Measurements from ENCODE around the gene STX19.

Gene STX19

DNA sequence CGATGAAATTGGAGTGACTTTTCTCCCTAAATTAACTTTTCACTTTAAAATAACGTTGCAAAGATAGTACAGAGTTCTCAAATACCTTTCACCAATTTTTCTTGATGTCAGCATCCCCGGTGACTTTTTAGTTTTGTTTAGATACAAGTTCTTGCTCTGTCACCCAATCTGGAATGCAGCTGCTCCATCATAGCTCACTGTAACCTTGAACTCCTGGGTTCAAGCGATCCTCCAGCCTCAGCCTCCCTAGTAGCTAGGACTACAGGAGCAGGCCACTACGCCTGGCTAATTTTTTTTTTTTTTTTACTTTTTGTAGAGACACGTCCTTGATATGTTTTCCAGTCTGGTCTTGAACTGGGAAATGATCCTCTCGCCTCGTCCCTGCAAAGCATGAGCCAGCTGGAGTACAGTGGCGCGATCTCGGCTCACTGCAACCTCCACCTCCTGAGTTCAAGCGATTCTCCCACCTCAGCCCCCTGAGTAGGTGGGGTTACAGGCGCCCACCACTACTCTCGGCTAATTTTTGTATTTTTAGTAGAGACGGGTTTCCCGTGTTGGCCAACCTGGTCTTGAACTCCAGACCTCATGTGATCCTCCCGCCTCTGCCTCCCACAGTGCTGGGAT lies 35.2 kb upstream of the STX19 start:
- TF ChIP-seq SIN3A (IDR thresholded peaks at IDR 0.05; ENCODE audit: borderline replicate concordance, insufficient read depth, low read length): no peak
- TF ChIP-seq FOXP2 (optimal IDR thresholded peaks at IDR 0.05; ENCODE audit: borderline replicate concordance, extremely low read depth, extremely low read length, insufficient read depth): no peak
- TF ChIP-seq, protein P1, sequence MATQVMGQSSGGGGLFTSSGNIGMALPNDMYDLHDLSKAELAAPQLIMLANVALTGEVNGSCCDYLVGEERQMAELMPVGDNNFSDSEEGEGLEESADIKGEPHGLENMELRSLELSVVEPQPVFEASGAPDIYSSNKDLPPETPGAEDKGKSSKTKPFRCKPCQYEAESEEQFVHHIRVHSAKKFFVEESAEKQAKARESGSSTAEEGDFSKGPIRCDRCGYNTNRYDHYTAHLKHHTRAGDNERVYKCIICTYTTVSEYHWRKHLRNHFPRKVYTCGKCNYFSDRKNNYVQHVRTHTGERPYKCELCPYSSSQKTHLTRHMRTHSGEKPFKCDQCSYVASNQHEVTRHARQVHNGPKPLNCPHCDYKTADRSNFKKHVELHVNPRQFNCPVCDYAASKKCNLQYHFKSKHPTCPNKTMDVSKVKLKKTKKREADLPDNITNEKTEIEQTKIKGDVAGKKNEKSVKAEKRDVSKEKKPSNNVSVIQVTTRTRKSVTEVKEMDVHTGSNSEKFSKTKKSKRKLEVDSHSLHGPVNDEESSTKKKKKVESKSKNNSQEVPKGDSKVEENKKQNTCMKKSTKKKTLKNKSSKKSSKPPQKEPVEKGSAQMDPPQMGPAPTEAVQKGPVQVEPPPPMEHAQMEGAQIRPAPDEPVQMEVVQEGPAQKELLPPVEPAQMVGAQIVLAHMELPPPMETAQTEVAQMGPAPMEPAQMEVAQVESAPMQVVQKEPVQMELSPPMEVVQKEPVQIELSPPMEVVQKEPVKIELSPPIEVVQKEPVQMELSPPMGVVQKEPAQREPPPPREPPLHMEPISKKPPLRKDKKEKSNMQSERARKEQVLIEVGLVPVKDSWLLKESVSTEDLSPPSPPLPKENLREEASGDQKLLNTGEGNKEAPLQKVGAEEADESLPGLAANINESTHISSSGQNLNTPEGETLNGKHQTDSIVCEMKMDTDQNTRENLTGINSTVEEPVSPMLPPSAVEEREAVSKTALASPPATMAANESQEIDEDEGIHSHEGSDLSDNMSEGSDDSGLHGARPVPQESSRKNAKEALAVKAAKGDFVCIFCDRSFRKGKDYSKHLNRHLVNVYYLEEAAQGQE (IDR thresholded peaks at IDR 0.05; ENCODE audit: insufficient read depth in 1 of 2, low read depth in 2 of 2, low read length in 2 of 2): no peak
- TF ChIP-seq POLR2AphosphoS5 (IDR thresholded peaks at IDR 0.05; ENCODE audit: low read depth, low read length): no peak
- TF ChIP-seq TAF1 (IDR thresholded peaks at IDR 0.05; ENCODE audit: borderline replicate concordance, insufficient read depth, low read length): no peak

DNA sequence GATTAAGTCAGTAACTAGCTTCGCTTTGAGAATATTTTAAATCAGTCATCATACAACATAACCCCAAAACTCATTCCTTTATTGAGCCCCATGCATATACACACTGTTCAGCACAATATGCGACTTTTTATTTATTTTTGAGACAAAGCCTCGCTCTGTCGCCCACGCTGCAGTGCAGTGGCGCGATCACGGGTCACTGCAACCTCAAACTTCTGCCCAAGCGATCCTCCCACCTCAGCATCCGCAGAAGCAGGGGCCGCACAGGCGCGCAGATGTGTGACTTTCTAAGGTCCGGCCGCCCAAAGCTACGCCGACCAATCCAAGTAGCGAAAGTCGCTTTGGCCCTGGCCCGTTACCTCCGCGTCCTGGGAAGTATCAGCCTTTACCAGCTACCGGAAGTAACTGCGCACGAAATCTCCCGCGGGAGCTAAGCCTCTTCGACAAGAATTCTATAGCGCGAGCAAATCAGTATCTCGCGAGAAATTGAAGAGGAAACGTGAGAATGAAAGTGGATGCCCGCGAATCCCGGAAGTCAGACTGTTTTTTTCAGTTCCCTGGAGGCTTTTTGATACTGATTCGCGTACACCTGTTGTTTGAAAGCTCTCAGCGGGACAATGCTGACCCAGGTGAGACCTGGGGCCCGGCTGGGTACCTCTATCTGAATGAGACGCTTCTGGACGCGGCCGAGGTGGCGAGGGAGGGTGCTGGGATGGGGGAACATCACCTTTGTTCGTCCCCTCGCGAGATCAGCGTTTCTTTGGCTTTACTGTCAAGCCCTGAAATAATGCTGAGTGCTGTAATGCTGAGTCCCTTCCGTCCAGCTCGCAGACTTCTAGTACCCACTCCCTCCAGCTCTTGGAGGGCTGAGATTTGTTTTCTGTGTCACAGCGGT lies 34.4 kb upstream of the STX19 start, which contains the start of the genes DHFR2 and NSUN3:
Gene DHFR2, minus strand, starts transcription at position 404 of the 892 bp plus-strand sequence. CDS start 1,405 bp downstream, outside the sequence.
Gene NSUN3, plus strand, starts transcription at position 549 of the 892 bp plus-strand sequence. Its CDS starts 66 bp downstream, at position 615.
- TF ChIP-seq SIN3A (IDR thresholded peaks at IDR 0.05; ENCODE audit: borderline replicate concordance, insufficient read depth, low read length) (no peak; the same call in 1 of the 2 replicates), POLR2AphosphoS5 (IDR thresholded peaks at IDR 0.05; ENCODE audit: low read depth, low read length) (peak; percentile 69; the same call in 1 of the 2 replicates), TAF1 (IDR thresholded peaks at IDR 0.05; ENCODE audit: borderline replicate concordance, insufficient read depth, low read length) (no peak), FOXP2 (optimal IDR thresholded peaks at IDR 0.05; ENCODE audit: borderline replicate concordance, extremely low read depth, extremely low read length, insufficient read depth) (no peak)
- TF ChIP-seq, protein P1 (IDR thresholded peaks at IDR 0.05; ENCODE audit: insufficient read depth in 1 of 2, low read depth in 2 of 2, low read length in 2 of 2): no peak

DNA sequence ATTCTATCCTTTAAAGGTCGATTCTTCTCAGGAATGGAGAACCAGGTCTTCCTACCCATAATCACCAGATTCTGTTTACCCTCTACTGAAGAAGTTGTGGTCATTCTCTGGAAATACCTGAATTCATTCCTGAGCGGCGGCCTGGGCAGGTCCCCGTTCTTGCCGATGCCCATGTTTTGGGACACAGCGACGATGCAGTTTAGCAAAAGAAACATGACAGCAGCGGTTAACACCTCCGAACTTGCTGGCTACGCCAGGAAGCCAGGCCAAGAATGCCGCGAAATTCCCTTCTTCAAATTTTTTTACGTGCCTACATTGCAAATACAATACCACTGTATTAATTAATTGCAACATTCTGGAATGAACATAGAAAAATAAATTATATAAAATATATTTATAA lies 32.9 kb upstream of the STX19 start:
- no peak for TF ChIP-seq TAF1 (IDR thresholded peaks at IDR 0.05; ENCODE audit: borderline replicate concordance, insufficient read depth, low read length)
- TF ChIP-seq, protein P1 (IDR thresholded peaks at IDR 0.05; ENCODE audit: insufficient read depth in 1 of 2, low read depth in 2 of 2, low read length in 2 of 2): no peak
- no peak for TF ChIP-seq SIN3A (IDR thresholded peaks at IDR 0.05; ENCODE audit: borderline replicate concordance, insufficient read depth, low read length)
- no peak for TF ChIP-seq FOXP2 (optimal IDR thresholded peaks at IDR 0.05; ENCODE audit: borderline replicate concordance, extremely low read depth, extremely low read length, insufficient read depth)
- no peak for TF ChIP-seq POLR2AphosphoS5 (IDR thresholded peaks at IDR 0.05; ENCODE audit: low read depth, low read length)

DNA sequence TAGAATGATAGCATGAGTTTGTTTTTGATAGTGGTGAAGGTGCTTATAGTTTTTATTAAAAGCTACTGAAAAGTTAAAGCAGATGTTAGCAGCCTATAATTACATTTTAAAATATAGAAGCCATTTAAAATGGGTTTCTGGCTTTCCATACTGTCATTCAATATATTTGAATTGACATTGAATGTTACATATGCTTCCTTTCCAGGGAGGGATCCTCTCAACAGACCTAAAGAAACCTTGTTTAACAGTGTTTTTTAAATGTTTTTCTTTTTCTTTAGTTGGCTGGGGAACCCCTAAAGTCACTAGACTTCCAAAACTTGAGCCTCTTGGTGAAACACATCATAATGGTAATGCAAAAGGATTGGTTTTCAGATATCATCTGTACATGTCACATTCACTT lies 22.1 kb upstream of the STX19 start:
- TF ChIP-seq, protein P1 (IDR thresholded peaks at IDR 0.05; ENCODE audit: insufficient read depth in 1 of 2, low read depth in 2 of 2, low read length in 2 of 2): no peak
- TF ChIP-seq SIN3A (IDR thresholded peaks at IDR 0.05; ENCODE audit: borderline replicate concordance, insufficient read depth, low read length): no peak
- TF ChIP-seq TAF1 (IDR thresholded peaks at IDR 0.05; ENCODE audit: borderline replicate concordance, insufficient read depth, low read length): no peak
- no peak for TF ChIP-seq POLR2AphosphoS5 (IDR thresholded peaks at IDR 0.05; ENCODE audit: low read depth, low read length)
- no peak for TF ChIP-seq FOXP2 (optimal IDR thresholded peaks at IDR 0.05; ENCODE audit: borderline replicate concordance, extremely low read depth, extremely low read length, insufficient read depth)
